Trophoblast cell (in vitro differentiated cells and primary cell): Measurements from ENCODE around the gene MRPS12.

Experiments used
- DNase-seq, 2 donors: peaks; one replicate each; pipeline ENCODE4 v3.0.0-alpha.2; 2016
- H2AFZ ChIP-seq: 2 replicates; pipeline ENCODE4 v1.6.1; 2013; ENCODE audit warnings: low read length, moderate library complexity, mild to moderate bottlenecking; ENCODE audit not compliant: insufficient read depth, poor library complexity
- H2AK5ac ChIP-seq: 2 replicates; pipeline ENCODE4 v1.6.1; 2013; ENCODE audit warnings: mild to moderate bottlenecking, low read length
- H2BK120ac ChIP-seq: 2 replicates; pipeline ENCODE4 v1.6.1; 2013; ENCODE audit warnings: low read length, mild to moderate bottlenecking, moderate library complexity; ENCODE audit not compliant: insufficient read depth, poor library complexity
- H2BK12ac ChIP-seq: 2 replicates; pipeline ENCODE4 v1.6.1; 2013; ENCODE audit warnings: mild to moderate bottlenecking, low read length, moderate library complexity
- H2BK5ac ChIP-seq: 2 replicates; pipeline ENCODE4 v1.6.1; 2013; ENCODE audit warnings: low read length, low read depth, moderate library complexity, mild to moderate bottlenecking; ENCODE audit not compliant: poor library complexity
- H3K14ac ChIP-seq: 2 replicates; pipeline ENCODE4 v1.6.1; 2013; ENCODE audit warnings: mild to moderate bottlenecking, low read length
- H3K18ac ChIP-seq: 2 replicates; pipeline ENCODE4 v1.6.1; 2013; ENCODE audit warnings: mild to moderate bottlenecking, low read length
- H3K23ac ChIP-seq: 2 replicates; pipeline ENCODE4 v1.6.1; 2013; ENCODE audit warnings: low read length
- H3K27ac ChIP-seq: 2 replicates; pipeline ENCODE4 v1.5.1; 2013; ENCODE audit warnings: low read depth, mild to moderate bottlenecking, inconsistent platforms, low read length, moderate library complexity
- H3K27me3 ChIP-seq: 2 replicates; pipeline ENCODE4 v1.6.1; 2013; ENCODE audit warnings: inconsistent platforms, mild to moderate bottlenecking, low read length, moderate library complexity; ENCODE audit not compliant: insufficient read depth
- H3K36me3 ChIP-seq, 2 experiments: 1 replicate in 1 of 2; 2 replicates in 1 of 2; pipeline ENCODE4 v1.6.1; 2013; ENCODE audit warnings: low read length in 2 of 2, mild to moderate bottlenecking in 2 of 2, moderate library complexity in 1 of 2; ENCODE audit not compliant: insufficient read depth in 2 of 2, control insufficient read depth in 1 of 2
- H3K4ac ChIP-seq: 2 replicates; pipeline ENCODE4 v1.6.1; 2013; ENCODE audit warnings: low read depth, mild to moderate bottlenecking, low read length, moderate library complexity
- H3K4me1 ChIP-seq, 2 experiments: 1 replicate in 1 of 2; 2 replicates in 1 of 2; pipeline ENCODE4 v1.6.1; 2013; ENCODE audit warnings: low read length in 2 of 2, mild to moderate bottlenecking in 2 of 2, moderate library complexity in 1 of 2; ENCODE audit not compliant: insufficient read depth in 2 of 2, control insufficient read depth in 1 of 2
- H3K4me2 ChIP-seq: 2 replicates; pipeline ENCODE4 v1.6.1; 2013; ENCODE audit warnings: inconsistent platforms, mild to moderate bottlenecking, low read length, moderate library complexity
- H3K4me3 ChIP-seq: 2 replicates; pipeline ENCODE4 v1.5.1; 2013; ENCODE audit warnings: mild to moderate bottlenecking, low read depth, low read length, inconsistent platforms
- H3K79me1 ChIP-seq: one replicate; pipeline ENCODE4 v1.6.1; 2013; ENCODE audit warnings: low read length
- H3K79me2 ChIP-seq: 2 replicates; pipeline ENCODE4 v1.6.1; 2013; ENCODE audit warnings: low read length, mild to moderate bottlenecking; ENCODE audit not compliant: control insufficient read depth, insufficient read depth, poor library complexity
- H3K9ac ChIP-seq: 2 replicates; pipeline ENCODE4 v1.6.1; 2013; ENCODE audit warnings: mild to moderate bottlenecking, low read length
- H3K9me3 ChIP-seq: 2 replicates; pipeline ENCODE4 v1.6.1; 2013; ENCODE audit warnings: low read depth, mild to moderate bottlenecking, control low read depth, inconsistent platforms, low read length; ENCODE audit not compliant: insufficient read depth
- H4K12ac ChIP-seq: 2 replicates; pipeline ENCODE4 v1.6.1; 2013; ENCODE audit warnings: low read depth, mild to moderate bottlenecking, low read length, moderate library complexity
- H4K8ac ChIP-seq: 2 replicates; pipeline ENCODE4 v1.6.1; 2013; ENCODE audit warnings: low read depth, mild to moderate bottlenecking, low read length, moderate library complexity
- H4K91ac ChIP-seq: one replicate; pipeline ENCODE4 v1.6.1; 2013; ENCODE audit warnings: low read depth, mild to moderate bottlenecking, low read length, moderate library complexity
- WGBS: extraction: QIAGEN DNeasy Blood & Tissue Kit; methylation state at CpG from one replicate; pipeline ENCODE4 v1.1.7; 2013; ENCODE audit warnings: missing lambda C conversion rate; ENCODE audit not compliant: insufficient read length, insufficient coverage; ENCODE audit errors: extremely low coverage; 5-methylcytosine and 5-hydroxymethylcytosine counted together

MRPS12 gene

GRCh38 chr19:38974624-38975213 lies 44.0 kb downstream of the MRPS12 start:
- Histone ChIP-seq H3K27ac (no peak overlapping the region), H3K79me2 (no peaks in the 10 kb centered on the region), H3K9me3 (no peaks in the 10 kb centered on the region), H2BK5ac (no peak overlapping the region), H2BK12ac (no peak overlapping the region), H3K9ac (no peak overlapping the region), H3K4me1 (peaks cover 7 to 9% of the 10 kb centered on the region in 2 experiments), H3K27me3 (no peaks in the 10 kb centered on the region), H3K79me1 (peaks cover 9% of the 10 kb centered on the region), H4K12ac (no peak overlapping the region), H2BK120ac (no peak overlapping the region), H3K4me3 (no peak overlapping the region), H3K14ac (peak overlapping the region; percentile 8), H3K36me3 (no peaks in the 10 kb centered on the region), H3K18ac (peak overlapping the region; percentile 76), H4K8ac (peak overlapping the region; percentile 57), H2AK5ac (no peak overlapping the region), H3K4ac (no peak overlapping the region), H2AFZ (peak overlapping the region; percentile 92), H3K23ac (no peak overlapping the region), H3K4me2 (peak overlapping the region; percentile 74), H4K91ac (no peak overlapping the region)
- DNase-seq: no peak
- WGBS: no CpG with 5 or more reads among the region's 19 CpGs

- H4K12ac ChIP-seq: peak within 1 kb of the TSS; percentile 35
- no peaks in the 10 kb centered on the region for H3K27me3 ChIP-seq
- H3K23ac ChIP-seq: no peak within 1 kb of the TSS
- H2BK5ac ChIP-seq: peak within 1 kb of the TSS; percentile 60
- H2AFZ ChIP-seq: peak within 1 kb of the TSS; percentile 92
- peak within 1 kb of the TSS; percentile 74 for H3K4me2 ChIP-seq
- H3K36me3 ChIP-seq: no peaks in the 10 kb centered on the region
- no peaks in the 10 kb centered on the region for H3K79me2 ChIP-seq
- H4K91ac ChIP-seq: peak within 1 kb of the TSS; percentile 79
- H3K4me3 ChIP-seq: peak within 1 kb of the TSS; percentile 74
- no peak within 1 kb of the TSS for H2AK5ac ChIP-seq
- peaks cover 9% of the 10 kb centered on the region for H3K79me1 ChIP-seq
- peak within 1 kb of the TSS; percentile 57 for H4K8ac ChIP-seq
- WGBS: no CpG with 5 or more reads among the region's 63 CpGs
- H2BK120ac ChIP-seq: peak within 1 kb of the TSS; percentile 48
- no peak within 1 kb of the TSS for H3K27ac ChIP-seq
- no peaks in the 10 kb centered on the region for H3K9me3 ChIP-seq
- peaks cover 7 to 9% of the 10 kb centered on the region in 2 experiments for H3K4me1 ChIP-seq
- DNase-seq: peak in 1 of 2 donors; percentile 38
- no peak within 1 kb of the TSS for H3K4ac ChIP-seq
- H3K18ac ChIP-seq: peak within 1 kb of the TSS; percentile 76
- H2BK12ac ChIP-seq: peak within 1 kb of the TSS; percentile 11
- H3K9ac ChIP-seq: peak within 1 kb of the TSS; percentile 77
- H3K14ac ChIP-seq: peak within 1 kb of the TSS; percentile 74
Measured at GRCh38 chr19:38975214-38975860, 44.6 kb downstream of the MRPS12 start, which contains the start of gene FBXO17. FBXO17 (minus strand) TSS chr19:38975742; CDS start chr19:38950319, 25,423 bp downstream.

- Histone ChIP-seq H3K4ac (no peak overlapping the region), H2BK12ac (peak overlapping the region; percentile 4), H3K79me2 (no peaks in the 10 kb centered on the region), H3K23ac (no peak overlapping the region), H2AFZ (peak overlapping the region; percentile 77), H3K18ac (peak overlapping the region; percentile 43), H3K9ac (peak overlapping the region; percentile 49), H3K27ac (no peak overlapping the region), H3K4me3 (peak overlapping the region; percentile 66), H4K12ac (peak overlapping the region; percentile 35), H3K14ac (peak overlapping the region; percentile 42), H4K91ac (peak overlapping the region; percentile 79), H4K8ac (peak overlapping the region; percentile 25), H3K36me3 (no peaks in the 10 kb centered on the region), H3K4me1 (peaks cover 7 to 9% of the 10 kb centered on the region in 2 experiments), H3K79me1 (peaks cover 9% of the 10 kb centered on the region), H2AK5ac (no peak overlapping the region), H2BK120ac (no peak overlapping the region), H3K27me3 (no peaks in the 10 kb centered on the region), H3K9me3 (peaks cover 3% of the 10 kb centered on the region), H2BK5ac (no peak overlapping the region), H3K4me2 (peak overlapping the region; percentile 74)
- WGBS: no CpG with 5 or more reads among the region's 22 CpGs
- peak in 1 of 2 donors; percentile 12 for DNase-seq
Measured at GRCh38 chr19:38975861-38976271, 45.1 kb downstream of the MRPS12 start.

- Histone ChIP-seq H3K9me3 (peaks cover 6% of the 10 kb centered on the region), H3K9ac (no peak overlapping the region), H4K12ac (no peak overlapping the region), H2AFZ (no peak overlapping the region), H3K27ac (no peak overlapping the region), H2BK5ac (no peak overlapping the region), H3K36me3 (no peaks in the 10 kb centered on the region), H3K14ac (no peak overlapping the region), H2AK5ac (no peak overlapping the region), H3K23ac (no peak overlapping the region), H3K4ac (no peak overlapping the region), H3K4me1 (peaks cover 7 to 9% of the 10 kb centered on the region in 2 experiments), H4K91ac (no peak overlapping the region), H2BK120ac (no peak overlapping the region), H3K27me3 (no peaks in the 10 kb centered on the region), H3K79me2 (no peaks in the 10 kb centered on the region), H3K79me1 (peaks cover 9% of the 10 kb centered on the region), H3K4me3 (no peak overlapping the region), H3K4me2 (no peak overlapping the region), H3K18ac (no peak overlapping the region), H4K8ac (no peak overlapping the region), H2BK12ac (no peak overlapping the region)
- DNase-seq: no peak
- no CpG with 5 or more reads among the region's 15 CpGs for WGBS
Measured at GRCh38 chr19:38977445-38978325, 46.9 kb downstream of the MRPS12 start.
